ENCODE results near the gene BBS9. TPM values are rescaled to one million over a fixed set of nuclear protein-coding genes. Genes with fewer than 3 reads are reported as not detected.

BBS9 gene
- total and polyA plus RNA-seq, 2 donors (not counting 3 experiments of a cell fraction or from before 2014, with no cell fraction given): 5.7 to 17.4 TPM

- FAIRE-seq (no peak), DNase-seq (ENCODE audit: low read depth, low spot score) (no peak)
- Histone ChIP-seq H3K27ac (ENCODE audit: insufficient read depth, low read depth, low read length) (no peak overlapping the region), H3K79me2 (ENCODE audit: control insufficient read depth, insufficient read depth, low read length) (no peaks in the 10 kb centered on the region), H3K27me3 (ENCODE audit: control insufficient read depth in 2 of 2, insufficient read depth in 2 of 2, low read length in 2 of 2) (no peaks in the 10 kb centered on the region), H2AFZ (ENCODE audit: low read depth, low read length) (no peak overlapping the region), H3K9ac (replicated peaks; ENCODE audit: extremely low read depth, insufficient read depth, low read length) (no peak overlapping the region), H3K9me3 (replicated peaks; ENCODE audit: control insufficient read depth, insufficient read depth, low read length) (no peaks in the 10 kb centered on the region), H3K4me1 (ENCODE audit: control insufficient read depth, extremely low read depth, insufficient read depth, low read length) (peaks cover 3% of the 10 kb centered on the region), H4K20me1 (replicated peaks; ENCODE audit: control insufficient read depth, extremely low read depth, insufficient read depth, low read length) (no peaks in the 10 kb centered on the region), H3K9me1 (replicated peaks; ENCODE audit: control insufficient read depth, extremely low read depth, insufficient read depth, low read length) (peaks cover 3% of the 10 kb centered on the region), H3K36me3 (ENCODE audit: control insufficient read depth in 2 of 2, extremely low read depth in 1 of 2, insufficient read depth in 2 of 2, low read length in 2 of 2) (no peaks in the 10 kb centered on the region), H3K4me2 (ENCODE audit: insufficient read depth, low read length) (no peak overlapping the region), H3K4me3 (replicated peaks in 1 of 3; ENCODE audit: insufficient read depth in 1 of 3, low read depth in 1 of 3, low read length in 3 of 3) (no peak overlapping the region)
- POLR2A ChIA-PET: no interaction called here
- CTCF ChIA-PET: interaction anchor here (1.3 kb wide), 1 partner anchor 16 kb away, joined by 3 read pairs; no protein-coding TSS in a partner anchor
- TF ChIP-seq POLR2A (IDR thresholded peaks at IDR 0.05; ENCODE audit: low read depth, low read length) (no peak), MYC (IDR thresholded peaks at IDR 0.05; ENCODE audit: low read depth, low read length) (no peak), JUN (IDR thresholded peaks at IDR 0.05; ENCODE audit: borderline replicate concordance, insufficient read depth, insufficient read length, low read depth) (no peak), EZH2 (IDR thresholded peaks at IDR 0.05; ENCODE audit: borderline replicate concordance, low read depth, low read length, severe bottlenecking) (no peak)
- no TSS peak for BruUV-seq (replicated peaks)
- dilution Hi-C loops (cut with MboI; ENCODE audit: extremely low pct_ligation_motif_present, low sequenced_read_pairs): no loop called here
- intact Hi-C loops (cut with micrococcal nuclease): no loop called here
Measured at GRCh38 chr7:33350577-33350976, 221.2 kb downstream of the BBS9 start.

DNA sequence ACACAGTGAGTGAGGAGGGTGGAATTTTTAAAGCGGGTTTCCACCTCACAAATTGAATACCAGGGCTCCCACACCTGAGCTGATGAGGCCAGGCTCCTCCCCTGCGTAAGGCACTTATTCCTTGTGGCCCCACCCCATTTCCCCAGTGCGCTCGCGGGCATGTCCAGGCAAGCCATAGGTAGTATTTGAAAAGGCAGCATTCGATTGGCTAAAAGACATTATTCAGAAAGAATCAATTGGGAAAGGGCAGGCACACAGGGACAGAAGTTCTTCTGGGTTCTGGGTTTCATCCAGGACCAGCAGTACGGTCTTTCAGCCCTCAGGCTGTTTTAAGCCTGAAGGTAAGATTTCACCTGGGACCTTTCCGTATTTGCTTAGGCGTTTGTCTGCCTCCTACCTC is 222.3 kb downstream of the BBS9 start:
- Histone ChIP-seq H3K4me2 (ENCODE audit: insufficient read depth, low read length) (no peak overlapping the region), H2AFZ (ENCODE audit: low read depth, low read length) (no peak overlapping the region), H3K9me3 (replicated peaks; ENCODE audit: control insufficient read depth, insufficient read depth, low read length) (no peaks in the 10 kb centered on the region), H3K27me3 (ENCODE audit: control insufficient read depth in 2 of 2, insufficient read depth in 2 of 2, low read length in 2 of 2) (no peaks in the 10 kb centered on the region), H3K4me3 (replicated peaks in 1 of 3; ENCODE audit: insufficient read depth in 1 of 3, low read depth in 1 of 3, low read length in 3 of 3) (no peak overlapping the region), H4K20me1 (replicated peaks; ENCODE audit: control insufficient read depth, extremely low read depth, insufficient read depth, low read length) (no peaks in the 10 kb centered on the region), H3K36me3 (ENCODE audit: control insufficient read depth in 2 of 2, extremely low read depth in 1 of 2, insufficient read depth in 2 of 2, low read length in 2 of 2) (no peaks in the 10 kb centered on the region), H3K4me1 (ENCODE audit: control insufficient read depth, extremely low read depth, insufficient read depth, low read length) (peaks cover 3% of the 10 kb centered on the region), H3K27ac (ENCODE audit: insufficient read depth, low read depth, low read length) (no peak overlapping the region), H3K9me1 (replicated peaks; ENCODE audit: control insufficient read depth, extremely low read depth, insufficient read depth, low read length) (peaks cover 3% of the 10 kb centered on the region), H3K79me2 (ENCODE audit: control insufficient read depth, insufficient read depth, low read length) (no peaks in the 10 kb centered on the region), H3K9ac (replicated peaks; ENCODE audit: extremely low read depth, insufficient read depth, low read length) (no peak overlapping the region)
- TF ChIP-seq GATA2 (IDR thresholded peaks at IDR 0.05; ENCODE audit: insufficient read depth, insufficient read length, low read depth, low read length) (no peak), POLR2AphosphoS5 (IDR thresholded peaks at IDR 0.05; ENCODE audit: insufficient read depth, low read depth, low read length) (no peak), POLR2A (IDR thresholded peaks at IDR 0.05; ENCODE audit: low read depth, low read length) (no peak), JUN (IDR thresholded peaks at IDR 0.05; ENCODE audit: borderline replicate concordance, insufficient read depth, insufficient read length, low read depth) (no peak), CTCF (IDR thresholded peaks at IDR 0.05; ENCODE audit: extremely low read depth in 1 of 2, insufficient read depth in 1 of 2, low read depth in 1 of 2, low read length in 2 of 2) (no peak), MYC (IDR thresholded peaks at IDR 0.05; ENCODE audit: low read depth, low read length) (no peak), EZH2 (IDR thresholded peaks at IDR 0.05; ENCODE audit: borderline replicate concordance, low read depth, low read length, severe bottlenecking) (no peak), FOS (IDR thresholded peaks at IDR 0.05; ENCODE audit: borderline replicate concordance, insufficient read depth, low read length) (no peak)
- TF ChIP-seq, protein P1, sequence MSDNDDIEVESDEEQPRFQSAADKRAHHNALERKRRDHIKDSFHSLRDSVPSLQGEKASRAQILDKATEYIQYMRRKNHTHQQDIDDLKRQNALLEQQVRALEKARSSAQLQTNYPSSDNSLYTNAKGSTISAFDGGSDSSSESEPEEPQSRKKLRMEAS (IDR thresholded peaks at IDR 0.05; ENCODE audit: insufficient read depth, insufficient read length): no peak
- FAIRE-seq (no peak), DNase-seq (ENCODE audit: low read depth, low spot score) (no peak)
- intact Hi-C loops (cut with micrococcal nuclease) (no loop called here), dilution Hi-C loops (cut with MboI; ENCODE audit: extremely low pct_ligation_motif_present, low sequenced_read_pairs) (no loop called here)
- ChIA-PET CTCF (no interaction called here), POLR2A (no interaction called here)
- no TSS peak for BruUV-seq (replicated peaks)

Measured in endothelial cell of umbilical vein (primary cell).